HepG2 (cell line): ENCODE measurements around the gene FAAP20. TPM values are rescaled to one million over a fixed set of nuclear protein-coding genes. Genes with fewer than 3 reads are reported as not detected.
A peak's percentile ranks its signal among the peaks of the same experiment; 100 is the strongest.

Source experiments
- ATAC-seq: fragments of 200-7000 bp; cut with Tn5 transposase; 3 replicates; pipeline ENCODE4 v1.9.1; 2020; ENCODE audit warnings: mild to moderate bottlenecking, moderate library complexity
- BruUV-seq: library from RNA; stranded (reverse); fragments of 400-500 nt; replicated peaks from 2 replicates; lab custom pipeline; 2021; lab: Mats Ljungman, UMichigan
- CTCF ChIA-PET: fragments of 300-600 bp; formaldehyde crosslinking; extraction: SDS; loops from one replicate; lab custom pipeline; 2021; ENCODE audit warnings: low total read pairs, inconsistent platforms, low intra/inter-chr PET ratio; lab: Yijun Ruan, JAX
- POLR2A ChIA-PET: fragments of 350-600 bp; sonication (Branson Sonifier 250); formaldehyde crosslinking; loops from one replicate; lab custom pipeline; 2020; ENCODE audit warnings: antibody characterized with exemption, inconsistent platforms; lab: Yijun Ruan, JAX
- DNase-seq: peaks from one replicate; pipeline ENCODE4 v3.0.0-alpha.2; 2015; ENCODE audit warnings: low spot score
- FAIRE-seq: peaks from 3 replicates; lab custom pipeline; 2011; peaks lifted over from hg19 to GRCh38; lab: Jason Lieb, UNC
- H2AFZ ChIP-seq: one replicate; pipeline ENCODE4 v1.6.1; 2011; ENCODE audit warnings: low read length, inconsistent platforms
- H3K27ac ChIP-seq: fragments of 300-600 bp; 3 replicates; pipeline ENCODE4 v1.8.0; 2011; ENCODE audit warnings: mixed run types, mild to moderate bottlenecking, mixed read lengths, low read length, inconsistent platforms; ENCODE audit not compliant: insufficient read depth; ENCODE audit errors: extremely low read length
- H3K27me3 ChIP-seq, 2 experiments: fragments of 200-600 bp in 1 of 2; 2 replicates in 1 of 2; 3 replicates in 1 of 2; pipeline versions ENCODE4 v1.6.0 to v1.8.0; 2011; ENCODE audit warnings: low read length in 2 of 2, mild to moderate bottlenecking in 2 of 2, moderate library complexity in 2 of 2, inconsistent platforms in 1 of 2; ENCODE audit not compliant: insufficient read depth in 2 of 2, control insufficient read depth in 1 of 2
- H3K36me3 ChIP-seq, 2 experiments: fragments of 200-600 bp in 1 of 2; replicated peaks in 1 of 2; 2 replicates in 1 of 2; 3 replicates in 1 of 2; pipeline versions ENCODE4 v1.5.1 to v1.8.0; 2011; ENCODE audit warnings: low read length in 2 of 2, inconsistent platforms in 1 of 2; ENCODE audit not compliant: insufficient read depth in 2 of 2, control insufficient read depth in 1 of 2
- H3K4me1 ChIP-seq: 2 replicates; pipeline ENCODE4 v1.5.1; 2012; ENCODE audit warnings: low read length, inconsistent platforms; ENCODE audit not compliant: insufficient read depth
- H3K4me2 ChIP-seq: 2 replicates; pipeline ENCODE4 v1.6.0; 2011; ENCODE audit warnings: low read depth, low read length, inconsistent platforms
- H3K4me3 ChIP-seq, 3 experiments: fragments of 200-600 bp in 1 of 3; sonication (generic), shearing (Covaris generic) in 1 of 3; replicated peaks in 1 of 3; 2 replicates each; pipeline ENCODE4 v1.5.1; 2011 to 2016; ENCODE audit warnings: low read length in 3 of 3, inconsistent platforms in 2 of 3, low read depth in 2 of 3, mild to moderate bottlenecking in 2 of 3, control low read depth in 1 of 3, mixed read lengths in 1 of 3; ENCODE audit not compliant: insufficient read depth in 1 of 3
- H3K79me2 ChIP-seq: one replicate; pipeline ENCODE4 v1.6.1; 2011; ENCODE audit warnings: low read length, inconsistent platforms; ENCODE audit not compliant: insufficient read depth
- H3K9ac ChIP-seq: 2 replicates; pipeline ENCODE4 v1.6.0; 2011; ENCODE audit warnings: mild to moderate bottlenecking, low read depth, low read length, inconsistent platforms; ENCODE audit not compliant: insufficient read depth
- H3K9me3 ChIP-seq: 2 replicates; pipeline ENCODE4 v1.5.1; 2012; ENCODE audit warnings: mild to moderate bottlenecking, low read length
- H4K20me1 ChIP-seq: 2 replicates; pipeline ENCODE4 v1.6.0; 2011; ENCODE audit warnings: inconsistent platforms, mild to moderate bottlenecking, low read length, moderate library complexity; ENCODE audit not compliant: insufficient read depth
- AGO2 ChIP-seq: fragments of 200-400 bp; formaldehyde crosslinking; optimal IDR thresholded peaks from 2 replicates; pipeline ENCODE3; 2017; ENCODE audit warnings: mild to moderate bottlenecking, low read depth, low read length, moderate library complexity
- MYC ChIP-seq: sonication (generic); formaldehyde crosslinking; IDR thresholded peaks from 2 replicates; pipeline ENCODE4 v1.9.0; 2021; ENCODE audit warnings: missing genetic modification reagents, borderline replicate concordance
- PRDM10 ChIP-seq: sonication (generic); formaldehyde crosslinking; IDR thresholded peaks from 2 replicates; pipeline ENCODE4 v1.4.0; 2020; ENCODE audit warnings: low read depth, missing genetic modification reagents
- TBL1XR1 ChIP-seq: fragments of 150-350 bp; IDR thresholded peaks from 2 replicates; pipeline ENCODE4 v1.6.1; 2014; ENCODE audit warnings: borderline replicate concordance, low read length; ENCODE audit not compliant: partially characterized antibody
- ZFP62 ChIP-seq: sonication (generic); formaldehyde crosslinking; IDR thresholded peaks from 2 replicates; pipeline ENCODE4 v1.4.0; 2020; ENCODE audit warnings: missing genetic modification reagents
- ZNF343 ChIP-seq: sonication (generic); formaldehyde crosslinking; IDR thresholded peaks from 2 replicates; pipeline ENCODE4 v1.4.0; 2020; ENCODE audit warnings: mild to moderate bottlenecking, missing genetic modification reagents
- ZNF441 ChIP-seq: sonication (generic); formaldehyde crosslinking; IDR thresholded peaks from 2 replicates; pipeline ENCODE4 v1.7.0; 2021; ENCODE audit warnings: missing genetic modification reagents, borderline replicate concordance
- ZNF501 ChIP-seq: sonication (generic); formaldehyde crosslinking; IDR thresholded peaks from 2 replicates; pipeline ENCODE4 v1.5.1; 2020; ENCODE audit warnings: mild to moderate bottlenecking, moderate library complexity, missing genetic modification reagents
- WGBS: methylation state at CpG from one replicate; pipeline ENCODE4 v1.1.6; 2017; ENCODE audit warnings: low lambda C conversion rate; 5-methylcytosine and 5-hydroxymethylcytosine counted together
- in situ Hi-C: cut with HindIII; loops from 2 replicates; pipeline ENCODE4 v1.10.0; 2017; ENCODE audit warnings: low pct_unique_long_range_greater_than_20kb; ENCODE audit not compliant: extremely low pct_ligation_motif_present
- intact Hi-C: fragments of 100-400 bp; cut with micrococcal nuclease; formaldehyde crosslinking; loops from one replicate; pipeline ENCODE4 v1.10.0; 2022; ENCODE audit not compliant: unreplicated experiment
- polyA plus RNA-seq, 8 experiments: library from polyadenylated mRNA; depleted of rRNA in 3 of 8; stranded (reverse) in 7 of 8; unstranded in 1 of 8; fragments of >200 nt; fragmentation: Illumina TruSeq in 4 of 8; extraction: Trizol in 4 of 8; gene quantifications; 2 replicates each; pipeline versions ENCODE4 v1.2.1 to v1.2.3, GENCODE V29; 2011 to 2016; ENCODE audit warnings: low read depth in 4 of 8, missing spikeins in 1 of 8, mixed read lengths in 1 of 8; ENCODE audit not compliant: insufficient read depth in 1 of 8
- total RNA-seq, 5 experiments: library from RNA; depleted of rRNA; stranded (reverse); fragments of >200 nt; fragmentation: Illumina TruSeq; extraction: Trizol; gene quantifications; 2 replicates each; pipeline ENCODE4 v1.2.3, GENCODE V29; 2016; ENCODE audit warnings: low read depth in 1 of 5

The FAAP20 gene
- total and polyA plus RNA-seq, 2 of the 13 experiments (the other 11 are each of a cell fraction or from before 2014, with no cell fraction given): 9.6 to 10.8 TPM

GRCh38 chr1:2174348-2175054, 20.1 kb downstream of the FAAP20 start (continued):
- TF ChIP-seq PRDM10 (CRISPR knock-in tag): no peak

GRCh38 chr1:2173546-2174347, 20.8 kb downstream of the FAAP20 start:
- ATAC-seq (peak; percentile 22), FAIRE-seq (no peak), DNase-seq (no peak)
- no peak overlapping the region for H2AFZ ChIP-seq
- H3K4me3 ChIP-seq: no peak overlapping the region
- no peaks in the 10 kb centered on the region for H3K9me3 ChIP-seq
- H3K36me3 ChIP-seq: peaks cover 31 to 74% of the 10 kb centered on the region in 2 experiments
- CTCF ChIA-PET: no interaction called here
- in situ Hi-C loops (no loop called here), intact Hi-C loops (loop anchor here (1.0 kb wide), 1 partner anchor 41 kb away; no protein-coding TSS in a partner anchor)
- 94% methylated on average over 25 of the region's 37 CpGs for WGBS
- POLR2A ChIA-PET: interaction anchor here (0.6 kb wide), 1 partner anchor 21 kb away, joined by 3 read pairs; the partner anchor contains the start of gene FAAP20
- H3K27me3 ChIP-seq: no peaks in the 10 kb centered on the region
- no peak overlapping the region for H3K9ac ChIP-seq
- H3K27ac ChIP-seq: no peak overlapping the region
- H3K4me2 ChIP-seq: no peak overlapping the region
- BruUV-seq: no TSS peak
- H3K79me2 ChIP-seq: no peaks in the 10 kb centered on the region
- no peaks in the 10 kb centered on the region; the same call in 1 of the 2 replicates for H4K20me1 ChIP-seq
- H3K4me1 ChIP-seq: no peaks in the 10 kb centered on the region
- TF ChIP-seq MYC (CRISPR knock-in tag): 0 out of 2 replicates have a peak, but pooled peaks have one; percentile 4
- no peak for TF ChIP-seq ZNF441
- TF ChIP-seq ZNF343 (CRISPR knock-in tag): no peak
- peak; percentile 77 for TF ChIP-seq AGO2
- TF ChIP-seq TBL1XR1: no peak
- no peak for TF ChIP-seq ZFP62 (CRISPR knock-in tag)
- 0 out of 2 replicates have a peak, but pooled peaks have one; percentile 20 for TF ChIP-seq ZNF501 (CRISPR knock-in tag)
